Fibroblast of gingiva (primary cell): ENCODE measurements around the gene C14orf93.

Experiments used
- DNase-seq: peaks from one replicate; pipeline ENCODE4 v3.0.0-alpha.2; 2011; ENCODE audit warnings: low read depth

The C14orf93 gene

DNA sequence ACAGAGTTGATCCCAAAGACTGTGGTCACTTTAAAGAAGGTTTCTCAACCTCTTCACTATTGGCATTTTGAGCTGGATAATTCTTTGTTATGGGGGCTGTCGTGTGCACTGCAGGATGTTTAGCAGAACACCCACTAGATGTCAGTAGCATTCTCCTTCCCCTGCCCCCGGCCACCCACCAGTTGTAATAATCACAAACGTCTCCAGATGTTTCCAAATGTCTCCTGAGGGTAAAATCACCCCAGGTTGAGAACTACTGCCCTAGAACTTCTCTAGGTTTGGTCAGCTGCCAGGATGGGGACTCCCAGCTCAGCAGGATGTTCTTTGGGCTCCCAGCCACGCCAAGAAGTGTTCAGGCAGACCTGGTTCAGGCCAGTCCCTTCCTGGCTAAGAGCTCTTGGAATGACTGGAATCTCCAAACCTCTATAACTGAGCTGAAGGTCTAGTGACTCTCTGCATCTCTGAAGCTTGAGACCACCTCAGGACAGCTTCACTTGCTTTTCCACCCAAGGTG lies 15.1 kb downstream of the C14orf93 start:
- DNase-seq, result peak; percentile 45

DNA sequence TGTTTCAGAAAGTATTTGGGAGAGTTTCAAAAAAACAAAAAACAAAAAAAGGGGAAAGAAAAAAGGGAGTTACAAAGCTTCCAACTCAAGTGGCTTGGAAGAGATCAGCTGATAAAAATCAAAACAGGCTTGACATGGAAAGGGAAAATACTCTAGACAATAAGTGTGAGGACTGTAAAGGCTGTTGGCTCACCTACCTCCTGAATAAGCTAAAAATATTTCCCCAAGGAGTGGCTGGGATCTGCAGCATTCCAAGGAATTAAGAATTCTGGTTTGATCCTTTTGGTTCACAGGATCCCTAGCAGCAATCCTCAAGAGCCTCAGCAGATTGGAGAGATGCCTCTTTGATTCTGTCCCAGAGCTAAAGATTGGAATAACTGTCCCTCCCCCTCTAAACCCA lies 16.4 kb downstream of the C14orf93 start:
- DNase-seq, result no peak

DNA sequence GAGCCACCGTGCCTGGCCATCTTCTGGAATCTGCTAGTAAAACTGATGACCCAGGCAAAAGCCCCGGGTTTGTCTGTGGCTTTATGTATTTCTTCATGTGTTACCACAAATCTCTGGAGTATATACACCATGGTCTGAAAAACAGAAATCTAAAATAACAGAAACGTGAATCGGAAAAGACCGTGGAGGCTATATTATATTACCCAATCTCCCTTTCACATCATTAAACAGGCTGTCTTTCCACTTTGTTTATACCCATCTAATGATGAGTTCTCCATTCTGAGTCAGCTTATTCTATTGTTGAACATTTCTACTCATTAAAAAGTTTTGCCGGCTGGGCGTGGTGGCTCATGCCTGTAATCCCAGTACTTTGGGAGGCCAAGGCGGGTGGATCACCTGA lies 18.1 kb downstream of the C14orf93 start:
- DNase-seq, result no peak

DNA sequence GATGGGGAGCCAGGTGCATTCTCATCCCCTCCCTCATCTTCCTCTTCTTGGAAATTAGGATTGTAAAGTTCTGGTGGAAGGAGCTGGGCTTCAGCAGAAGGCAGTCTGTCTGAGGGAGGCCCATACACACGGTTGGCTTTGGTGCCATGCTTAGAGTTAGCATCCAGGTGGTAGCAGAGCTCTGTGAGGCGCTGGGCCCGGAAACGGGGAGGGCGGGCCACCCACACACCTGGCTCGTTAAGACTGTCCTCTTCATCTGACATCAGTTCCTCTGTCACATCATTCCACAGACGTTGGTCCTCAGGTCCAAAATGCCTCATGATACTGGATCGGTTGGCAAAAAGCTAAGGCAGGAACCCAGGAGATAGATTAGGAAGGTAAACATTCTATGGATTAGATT lies 22.7 kb downstream of the C14orf93 start:
- DNase-seq, result no peak

DNA sequence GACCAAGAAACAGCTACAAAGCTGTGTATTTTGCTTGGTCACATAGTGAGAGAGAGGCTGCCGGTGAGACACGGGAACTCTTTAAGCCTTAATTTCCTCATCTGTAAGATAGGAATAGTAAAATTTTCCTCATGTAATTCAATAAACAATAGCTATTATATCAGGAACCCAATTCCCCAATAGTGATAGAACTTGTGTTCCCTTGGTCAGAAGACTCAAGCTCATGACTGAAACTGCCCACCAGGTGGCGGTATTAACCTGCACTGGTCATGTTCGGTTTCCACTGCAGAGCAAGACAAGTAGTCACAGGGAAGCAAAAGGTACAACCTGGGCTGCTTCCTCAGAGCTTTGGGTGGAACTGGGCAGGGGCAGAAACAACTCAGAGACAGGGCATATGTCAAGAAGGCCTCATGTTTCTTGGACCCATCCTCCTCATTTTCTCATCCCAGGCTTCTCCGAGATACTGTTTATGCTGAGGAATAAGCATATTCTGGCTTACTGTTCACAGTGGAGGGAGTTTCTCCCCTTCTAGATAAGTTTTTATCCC lies 23.4 kb downstream of the C14orf93 start:
- DNase-seq, result peak; percentile 76

DNA sequence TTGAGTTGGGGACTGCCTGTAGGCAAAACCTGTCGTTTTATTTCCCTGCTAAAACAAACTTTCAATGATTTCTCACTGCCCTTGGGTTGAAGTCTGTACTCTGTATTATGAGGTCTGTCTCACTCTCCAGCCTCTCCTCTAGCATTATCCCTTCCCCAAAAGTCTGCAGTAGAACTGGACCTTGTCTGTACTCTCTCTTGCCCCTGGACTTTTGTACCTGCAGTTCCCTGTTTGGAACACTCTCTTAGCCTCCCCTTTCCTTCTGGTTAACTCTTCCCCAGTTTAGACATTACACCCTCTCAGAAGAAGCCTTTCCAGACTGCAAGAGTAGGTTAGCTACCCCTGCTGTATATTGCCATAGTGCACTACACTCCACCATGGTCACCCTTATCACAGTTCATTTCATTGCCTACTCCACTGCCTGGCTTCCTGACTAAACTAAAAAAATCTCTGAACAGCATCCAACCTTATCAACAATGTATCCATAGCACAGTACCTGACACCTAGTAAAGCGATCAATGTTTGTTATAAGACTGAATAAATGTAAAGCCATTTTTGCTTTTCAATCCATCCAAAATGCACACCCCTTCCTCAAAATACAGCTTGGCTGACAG lies 23.9 kb downstream of the C14orf93 start:
- DNase-seq, result no peak

DNA sequence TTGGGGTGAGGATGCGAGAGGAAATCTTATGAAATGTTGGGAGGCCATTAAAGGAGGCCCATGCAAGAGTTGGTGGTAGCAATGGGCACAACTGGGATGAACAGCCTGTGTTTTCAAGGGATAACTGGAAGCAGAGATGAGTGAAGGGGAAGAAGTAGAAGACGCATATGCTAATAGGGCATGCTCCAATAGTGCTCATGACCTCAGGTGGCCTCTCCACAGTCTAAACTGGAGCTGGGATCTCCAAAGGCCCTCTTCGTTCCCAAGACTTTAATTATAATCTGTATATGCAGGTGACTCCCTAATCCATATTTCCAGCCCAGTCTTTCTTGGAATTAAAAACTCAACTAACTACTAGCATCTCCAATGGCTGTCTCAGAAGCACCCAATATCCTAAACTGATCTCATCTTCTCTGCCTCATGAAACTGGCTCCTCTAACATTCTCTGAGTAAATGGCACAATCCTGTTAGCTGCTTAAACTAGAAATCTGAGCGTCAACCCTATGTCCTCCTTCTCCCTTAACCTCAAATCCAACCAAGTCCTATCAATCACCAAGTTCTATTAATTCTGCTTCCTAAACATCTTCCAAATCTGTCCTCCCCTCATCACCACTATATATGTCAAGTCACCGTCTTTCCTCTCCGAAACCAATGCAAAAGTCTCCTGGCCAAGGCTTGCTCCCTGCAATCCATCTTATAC lies 24.8 kb downstream of the C14orf93 start:
- DNase-seq, result no peak

DNA sequence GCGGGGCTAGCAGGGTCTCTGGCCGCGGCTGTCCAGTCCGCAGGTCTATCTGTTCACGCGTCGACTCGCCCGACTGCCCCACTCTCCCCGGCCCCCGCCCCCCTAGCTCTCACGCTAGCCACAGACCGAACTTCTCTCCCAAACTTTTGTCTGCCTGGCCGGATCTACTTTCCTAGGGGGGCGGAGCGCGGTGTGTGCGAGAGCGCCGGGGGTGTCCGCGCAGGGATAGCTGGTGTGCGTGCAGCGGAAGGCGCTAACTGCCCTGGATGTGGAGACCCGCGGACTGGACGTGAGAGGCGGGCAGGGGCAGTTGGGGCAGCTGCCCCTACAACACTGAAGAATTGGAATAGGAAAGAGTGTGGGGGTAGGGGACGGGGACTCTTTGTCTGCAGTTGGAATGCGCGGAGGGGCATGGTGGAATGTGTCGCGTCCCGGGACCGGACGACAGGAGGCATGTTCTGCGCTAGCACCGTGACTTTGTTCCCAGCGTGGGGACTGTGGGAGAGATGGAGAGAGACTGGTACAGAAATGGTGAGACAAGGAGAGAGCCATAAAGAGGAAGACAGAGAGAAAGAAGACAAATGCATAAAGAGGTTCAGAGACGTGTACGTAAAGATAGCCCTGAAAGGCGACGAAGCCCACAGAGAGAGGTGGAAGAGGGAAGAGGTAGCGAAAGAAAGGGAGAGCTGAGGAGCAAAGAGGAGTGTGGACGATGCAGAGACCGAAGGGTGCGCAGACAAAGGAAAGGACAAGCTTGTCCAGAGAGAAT lies 27.3 kb downstream of the C14orf93 start, which contains the start of gene AJUBA:
TSS of gene AJUBA (minus strand) at position 75 of the 769 bp plus-strand sequence. CDS start 285 bp downstream, outside the sequence.
- peak; percentile 96 for DNase-seq

DNA sequence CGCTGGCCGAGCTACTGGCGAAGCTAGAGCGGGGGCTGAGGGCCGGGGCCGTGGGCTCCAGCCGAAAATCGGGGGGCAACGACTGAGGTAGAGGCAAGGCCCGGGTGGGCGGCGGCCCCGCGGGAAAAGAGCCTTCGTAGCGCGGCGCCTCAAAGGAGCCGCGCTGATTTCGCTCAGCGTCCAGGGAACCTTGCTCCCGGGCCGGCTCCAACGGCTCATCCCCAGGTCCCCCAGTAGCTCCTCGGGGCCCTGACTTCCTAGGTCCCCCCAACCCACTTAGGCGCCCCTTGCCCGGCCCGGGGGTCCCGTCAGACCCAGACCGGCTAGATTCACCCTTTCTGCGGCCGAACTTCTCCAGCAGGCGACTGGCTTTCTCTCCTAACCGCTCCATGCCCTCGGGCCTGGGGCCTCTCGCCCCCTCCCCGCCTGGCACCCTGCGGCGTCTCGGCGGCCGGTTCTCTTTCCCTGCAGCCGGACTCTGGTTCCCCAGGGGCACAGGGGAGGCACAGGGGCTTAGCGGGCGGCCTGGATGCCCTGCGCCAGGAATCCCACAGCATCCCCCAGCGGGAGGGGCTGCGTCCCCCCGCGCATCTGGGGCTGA lies 28.0 kb downstream of the C14orf93 start:
- DNase-seq, result no peak

DNA sequence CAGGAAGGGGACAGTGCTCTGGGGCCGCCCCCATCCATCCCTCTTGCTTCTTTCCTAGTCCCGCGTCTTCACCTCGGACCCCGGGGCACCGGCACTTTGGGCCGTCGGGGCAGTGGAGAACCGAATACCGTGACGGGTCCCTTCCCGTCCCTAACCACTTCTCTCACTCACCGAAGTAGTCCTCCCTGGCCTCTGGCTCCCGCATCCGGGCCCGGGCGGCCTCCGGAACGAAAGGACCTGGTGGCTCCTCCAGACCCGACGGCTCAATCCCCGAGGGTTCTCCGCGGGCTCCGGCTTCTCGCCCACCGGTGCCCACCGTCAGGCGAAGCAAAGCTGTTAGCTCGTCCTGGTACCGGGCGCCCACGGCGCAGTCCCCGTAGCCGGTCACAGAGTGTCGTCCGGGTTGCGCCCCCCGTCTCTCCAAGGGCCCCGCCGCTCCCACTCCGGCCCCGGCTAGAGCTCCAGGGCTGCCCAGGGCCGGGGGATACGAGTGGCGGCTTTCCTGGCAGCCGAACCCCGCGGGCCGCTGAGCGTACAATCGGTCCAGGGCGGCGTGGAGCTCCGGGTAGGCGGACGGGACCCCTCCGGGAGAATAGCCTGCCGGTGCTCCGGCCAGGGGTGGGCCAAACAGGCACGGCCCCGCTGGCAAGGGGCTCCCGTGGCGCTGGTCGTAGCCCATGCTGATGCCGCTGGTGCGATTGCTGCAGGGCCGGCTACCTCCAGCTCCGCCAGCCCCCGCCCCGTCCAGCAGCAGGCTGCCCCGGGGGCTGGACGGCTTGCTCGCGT lies 28.7 kb downstream of the C14orf93 start:
- no peak for DNase-seq

DNA sequence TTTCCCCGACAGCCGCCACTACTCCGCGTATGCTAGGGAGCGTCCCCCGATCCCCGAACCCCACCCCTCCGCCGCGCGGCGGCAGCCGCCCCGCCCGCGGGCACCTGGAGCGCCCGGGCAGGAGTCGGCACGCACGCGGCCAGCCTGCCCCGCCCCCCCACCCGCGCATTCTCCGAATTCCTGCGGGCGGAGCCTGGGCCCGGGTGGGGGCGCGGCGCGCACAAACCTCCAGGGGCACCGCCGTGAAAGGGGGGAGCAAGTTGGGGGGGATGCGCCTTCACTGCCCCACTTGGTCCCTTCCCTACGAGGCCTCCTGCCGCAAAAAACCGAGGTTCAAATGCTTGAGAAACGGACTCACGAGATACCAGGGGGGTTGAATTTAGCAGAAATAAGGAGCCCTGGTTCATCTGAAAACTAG lies 29.3 kb downstream of the C14orf93 start:
- DNase-seq, result peak; percentile 54

DNA sequence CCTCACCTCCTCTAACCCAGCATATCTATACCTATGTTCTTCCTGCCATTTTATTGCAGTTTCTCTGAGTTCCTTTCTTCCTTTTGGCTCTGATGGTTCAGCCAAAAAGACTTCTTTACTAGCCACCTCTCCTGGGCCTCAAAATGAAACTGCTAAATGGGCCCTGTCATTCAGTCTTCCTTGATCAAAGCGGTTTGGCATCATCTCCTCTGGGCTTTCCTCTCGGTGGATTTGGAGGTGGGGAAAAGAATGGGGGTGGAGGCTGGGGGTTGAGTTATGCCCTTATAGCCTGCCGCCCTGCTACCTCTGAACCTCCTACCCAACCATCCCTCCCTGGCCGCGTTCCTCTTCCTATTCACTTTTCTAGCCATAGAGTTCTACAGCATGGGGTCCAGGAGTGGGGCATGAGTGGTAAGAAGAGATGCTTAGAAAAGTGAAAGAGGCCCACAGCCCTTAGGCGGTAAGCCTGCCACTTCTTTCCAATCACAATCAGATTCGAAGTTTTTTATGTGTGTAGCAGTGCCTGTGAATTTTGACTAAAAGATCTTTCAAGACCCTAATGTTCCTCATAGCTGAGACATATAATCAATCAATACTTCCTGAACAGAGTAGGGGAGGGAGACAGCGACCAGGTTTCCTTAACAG lies 30.1 kb downstream of the C14orf93 start:
- DNase-seq, result no peak

DNA sequence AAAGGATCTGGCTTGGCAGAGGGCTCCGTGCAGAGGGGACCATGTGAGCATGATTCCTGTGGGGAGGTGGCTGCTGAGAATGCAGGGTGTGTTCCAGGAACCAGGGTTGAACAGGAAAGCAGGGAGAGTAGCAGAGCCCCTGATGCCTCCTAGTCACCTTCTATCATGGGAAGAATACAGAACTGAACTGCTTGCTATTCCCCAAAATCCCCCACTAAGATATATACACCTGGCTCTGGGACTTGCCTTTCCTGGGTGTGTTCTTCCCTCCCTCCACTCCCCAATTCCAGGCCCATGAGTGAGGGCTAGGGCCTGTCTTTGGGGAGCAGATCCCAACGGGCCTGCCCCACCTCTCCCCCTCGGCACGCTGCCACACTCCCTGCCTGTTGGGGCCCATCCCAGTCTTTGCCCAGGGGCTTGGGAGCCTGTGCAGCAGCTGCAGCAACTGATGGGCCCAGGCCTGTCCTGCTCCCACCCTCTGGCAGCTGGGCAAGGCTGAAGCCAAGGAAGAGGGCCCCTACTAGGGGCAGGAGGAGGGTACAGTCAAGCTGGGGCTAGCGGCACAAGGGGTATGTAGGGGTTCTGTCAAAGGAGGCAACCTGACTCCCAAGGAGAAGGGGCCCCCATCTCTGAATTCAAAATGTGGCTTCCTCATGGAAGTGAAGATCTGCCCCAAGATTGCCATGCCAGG lies 30.8 kb downstream of the C14orf93 start:
- no peak for DNase-seq

DNA sequence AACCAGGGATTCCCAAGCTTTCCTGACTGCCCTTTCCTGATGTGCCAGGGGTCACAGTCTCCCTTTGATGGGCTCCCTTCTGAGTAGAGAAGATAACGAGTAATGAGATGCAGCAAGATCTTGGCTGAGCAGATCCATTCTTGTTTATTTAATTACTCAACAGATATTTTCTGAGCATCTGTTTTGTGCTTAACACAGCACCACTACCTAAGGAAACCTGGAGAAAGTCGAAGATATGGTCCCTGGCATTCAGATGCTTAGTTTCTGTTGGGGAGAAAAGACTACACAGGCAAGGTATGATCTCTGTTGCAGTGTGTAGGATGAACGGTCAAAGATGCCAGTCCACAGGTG lies 31.5 kb downstream of the C14orf93 start:
- DNase-seq, result no peak

DNA sequence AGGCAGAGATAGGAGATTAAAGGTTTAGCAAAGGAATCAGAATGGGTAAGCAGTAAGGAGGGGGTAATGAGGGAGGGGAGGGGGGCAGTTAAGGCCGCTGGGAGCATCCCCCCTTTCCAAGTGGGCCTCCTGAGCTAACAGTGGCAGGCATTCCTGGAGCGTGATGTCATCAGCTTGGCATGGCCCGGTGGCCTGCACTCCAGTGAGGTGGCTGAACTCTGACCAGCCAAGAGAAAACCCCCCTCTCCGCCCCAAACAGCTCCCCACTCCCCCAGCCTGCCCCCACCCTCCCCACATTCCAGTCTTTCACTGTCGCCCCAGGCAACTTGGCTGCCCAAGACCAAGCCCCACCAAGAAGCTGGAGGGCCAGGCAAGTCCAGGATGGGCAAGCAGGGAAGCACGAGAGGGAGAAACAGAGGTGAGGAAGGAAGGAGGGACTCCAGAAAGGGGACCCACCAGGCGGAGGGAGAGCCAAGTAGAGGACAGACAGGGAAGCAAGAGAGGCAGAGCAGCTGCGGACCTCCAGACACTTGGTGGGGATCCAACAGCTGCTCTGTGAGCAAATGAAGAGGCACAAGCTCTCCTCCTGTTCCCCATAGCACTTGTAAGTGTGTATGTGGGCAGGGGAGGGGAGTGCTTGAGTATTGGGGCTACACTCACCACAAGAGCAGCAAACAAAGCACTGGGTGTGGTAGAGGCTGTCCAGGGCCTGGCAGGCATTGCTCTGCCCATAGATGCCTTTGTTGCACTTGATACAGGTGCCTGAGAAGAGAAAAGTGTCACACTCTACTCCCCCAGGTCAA lies 32.1 kb downstream of the C14orf93 start:
- DNase-seq, result peak; percentile 75

DNA sequence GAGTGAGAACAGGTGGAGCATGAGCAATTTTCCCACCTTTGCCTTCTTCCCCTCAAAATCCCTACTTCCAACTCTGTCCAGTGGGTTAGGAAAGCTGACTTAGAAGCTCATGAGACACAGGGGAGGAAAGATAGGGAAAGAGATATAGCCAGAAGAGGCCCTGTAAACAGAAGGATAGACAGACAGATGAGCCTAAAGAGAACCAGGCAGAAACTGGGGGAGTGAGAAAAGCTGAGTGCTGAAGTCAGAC lies 32.6 kb downstream of the C14orf93 start:
- DNase-seq, result no peak

DNA sequence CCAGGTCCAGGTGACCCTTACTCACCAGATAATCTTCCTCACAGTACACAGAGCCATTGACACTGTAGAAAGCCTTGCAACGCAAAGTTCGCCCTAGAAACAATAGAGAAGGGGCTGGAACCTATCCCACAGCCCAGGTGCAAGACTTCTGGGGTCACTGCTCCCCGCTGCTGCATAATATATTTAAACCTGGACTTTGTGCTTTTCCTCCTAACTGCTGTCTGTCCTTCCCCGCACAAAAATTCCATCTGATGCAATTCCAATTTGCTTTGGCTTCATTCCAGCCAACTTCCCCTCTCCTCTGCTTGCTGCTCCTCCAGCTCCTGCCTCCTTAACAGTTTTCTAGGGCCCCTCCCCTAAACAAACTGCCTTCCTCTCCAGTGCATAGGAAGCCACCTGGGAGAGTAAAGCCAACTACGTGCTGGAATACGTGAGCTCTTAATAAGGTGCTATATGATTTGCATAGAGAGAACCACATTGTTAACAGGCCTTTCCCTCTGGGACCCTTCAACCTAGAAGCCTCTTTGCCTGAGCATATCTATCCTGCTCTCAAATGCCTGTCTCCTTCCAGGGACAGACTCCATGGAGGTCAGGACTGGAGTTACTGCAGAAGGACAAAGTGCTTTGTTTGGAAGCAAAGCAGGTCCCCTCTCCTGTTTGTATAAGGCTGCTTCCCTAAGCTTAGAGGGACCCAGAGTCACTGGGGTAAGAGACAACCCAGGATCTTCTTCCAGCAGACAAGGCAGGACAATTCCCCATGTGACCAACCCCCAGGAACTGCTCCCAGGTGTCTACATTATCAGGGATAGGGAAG lies 33.1 kb downstream of the C14orf93 start:
- peak; percentile 42 for DNase-seq

DNA sequence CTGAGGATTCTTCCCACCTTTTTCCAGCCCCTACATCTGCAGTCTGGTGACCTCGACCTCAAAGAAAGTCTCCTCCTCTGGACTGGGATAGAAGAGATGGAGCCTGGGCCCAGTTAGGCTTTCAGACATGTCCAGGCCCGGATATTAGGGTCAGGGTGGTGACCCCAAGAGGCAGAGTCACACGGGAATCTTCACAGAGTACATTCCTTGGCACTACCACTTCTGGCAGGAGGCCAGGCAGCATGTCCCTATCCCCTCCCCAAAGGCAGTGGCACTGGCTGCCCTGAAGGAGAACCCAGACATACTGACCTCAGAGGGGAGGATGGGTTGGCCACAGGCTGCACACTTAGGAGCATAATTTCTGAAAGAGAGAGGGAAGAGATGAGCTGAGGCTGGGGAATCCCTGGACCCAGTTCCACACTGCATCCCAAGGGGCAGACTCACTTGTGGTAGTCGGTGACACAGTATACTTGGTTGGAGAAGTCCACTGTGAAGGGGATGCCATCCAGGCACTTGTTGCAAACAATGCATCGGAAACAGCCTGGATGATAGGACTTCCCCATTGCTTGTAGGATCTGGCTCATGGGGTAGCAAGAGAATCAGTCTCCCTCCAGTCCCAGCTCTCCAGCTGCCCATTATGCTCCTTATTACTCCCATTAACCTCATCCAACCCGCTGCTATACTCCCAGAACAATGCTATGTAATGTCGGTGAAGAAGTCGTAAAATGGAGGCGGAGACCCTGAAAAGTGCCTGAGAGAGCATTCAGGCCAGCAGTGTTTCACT lies 35.2 kb downstream of the C14orf93 start:
- peak; percentile 37 for DNase-seq
